A549 treated with AZD9567 at 1 μM for 4 hours (cell line): ENCODE data around the gene BCL2L14. TPM values are rescaled to one million over a fixed set of nuclear protein-coding genes. Genes with fewer than 3 reads are reported as not detected.

ENCODE experiments used
- total RNA-seq: library from RNA; stranded (reverse); fragments of 200-300 nt; extraction: Qiagen RNA extraction; gene quantifications from 5 replicates; pipeline ENCODE4 v1.2.3, GENCODE V29; 2022; ENCODE audit not compliant: insufficient read depth

BCL2L14 gene, protein sequence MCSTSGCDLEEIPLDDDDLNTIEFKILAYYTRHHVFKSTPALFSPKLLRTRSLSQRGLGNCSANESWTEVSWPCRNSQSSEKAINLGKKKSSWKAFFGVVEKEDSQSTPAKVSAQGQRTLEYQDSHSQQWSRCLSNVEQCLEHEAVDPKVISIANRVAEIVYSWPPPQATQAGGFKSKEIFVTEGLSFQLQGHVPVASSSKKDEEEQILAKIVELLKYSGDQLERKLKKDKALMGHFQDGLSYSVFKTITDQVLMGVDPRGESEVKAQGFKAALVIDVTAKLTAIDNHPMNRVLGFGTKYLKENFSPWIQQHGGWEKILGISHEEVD
- not detected in 5 replicates for total RNA-seq

GRCh38 chr12:12070674-12071656, at the start of gene BCL2L14:
BCL2L14 (plus strand) TSS chr12:12070939; CDS start chr12:12079306, 8,367 bp downstream.

Other genes starting within 250 kb of the BCL2L14 start
- gene LRP6, start 196.1 kb downstream of the BCL2L14 start, total RNA-seq, result 11.7 to 24.4 TPM (median 15.2 TPM) in 5 replicates